CD14-positive monocyte (primary cell): ENCODE results near the gene SLC1A2. TPM values are rescaled to one million over a fixed set of nuclear protein-coding genes. Genes with fewer than 3 reads are reported as not detected.

ENCODE experiments used
- DNase-seq, 3 donors: peaks; one replicate each; pipeline ENCODE4 v3.0.0-alpha.2; 2011 to 2022
- H2AFZ ChIP-seq: 2 replicates; pipeline ENCODE4 v1.6.0; 2012; ENCODE audit warnings: mild to moderate bottlenecking, low read depth, low read length, inconsistent platforms; ENCODE audit not compliant: insufficient read depth, poor library complexity, severe bottlenecking
- H3K27ac ChIP-seq, 2 donors: 1 replicate in 1 of 2; 2 replicates in 1 of 2; pipeline ENCODE4 v1.5.1; 2012 to 2013; ENCODE audit warnings: low read length in 2 of 2, control low read depth in 1 of 2, inconsistent platforms in 1 of 2, low read depth in 1 of 2, mild to moderate bottlenecking in 1 of 2
- H3K27me3 ChIP-seq, 2 donors: one replicate each; pipeline versions ENCODE4 v1.6.0 to v1.6.1; 2011 to 2013; ENCODE audit warnings: low read length in 2 of 2; ENCODE audit not compliant: control insufficient read depth in 2 of 2, insufficient read depth in 2 of 2
- H3K36me3 ChIP-seq, 2 donors: replicated peaks in 1 of 2; 1 replicate in 1 of 2; 2 replicates in 1 of 2; pipeline versions ENCODE4 v1.5.1 to v1.6.1; 2012 to 2013; ENCODE audit warnings: low read length in 2 of 2, control low read depth in 1 of 2, inconsistent platforms in 1 of 2, mild to moderate bottlenecking in 1 of 2; ENCODE audit not compliant: insufficient read depth in 2 of 2, control insufficient read depth in 1 of 2
- H3K4me1 ChIP-seq, 2 donors: 1 replicate in 1 of 2; 2 replicates in 1 of 2; pipeline versions ENCODE4 v1.5.1 to v1.6.1; 2012 to 2013; ENCODE audit warnings: low read length in 2 of 2, control low read depth in 1 of 2, inconsistent platforms in 1 of 2, mild to moderate bottlenecking in 1 of 2, moderate library complexity in 1 of 2; ENCODE audit not compliant: insufficient read depth in 2 of 2, control insufficient read depth in 1 of 2
- H3K4me2 ChIP-seq: replicated peaks from 2 replicates; pipeline ENCODE3; 2012; ENCODE audit warnings: low read length, moderate library complexity, mild to moderate bottlenecking; ENCODE audit not compliant: poor library complexity, severe bottlenecking; ENCODE audit errors: extremely low read depth
- H3K4me3 ChIP-seq, 3 experiments: fragments of 200-600 bp in 1 of 3; sonication (generic) in 1 of 3; replicated peaks in 1 of 3; 1 replicate in 2 of 3; 2 replicates in 1 of 3; pipeline ENCODE4 v1.5.1; 2011 to 2013; ENCODE audit warnings: low read length in 3 of 3, mild to moderate bottlenecking in 3 of 3, control low read depth in 2 of 3, low read depth in 2 of 3, inconsistent platforms in 1 of 3, moderate library complexity in 1 of 3
- H3K79me2 ChIP-seq: 2 replicates; pipeline ENCODE4 v1.6.0; 2012; ENCODE audit warnings: mild to moderate bottlenecking, control low read depth, inconsistent platforms, low read length, moderate library complexity; ENCODE audit not compliant: insufficient read depth
- H3K9ac ChIP-seq: 2 replicates; pipeline ENCODE4 v1.6.0; 2017; ENCODE audit warnings: low read length, mild to moderate bottlenecking; ENCODE audit not compliant: insufficient read depth, poor library complexity, severe bottlenecking
- H3K9me3 ChIP-seq, 2 donors: replicated peaks in 1 of 2; 1 replicate in 1 of 2; 2 replicates in 1 of 2; pipeline versions ENCODE4 v1.5.1 to v1.6.1; 2012 to 2013; ENCODE audit warnings: low read length in 2 of 2, control low read depth in 1 of 2; ENCODE audit not compliant: control insufficient read depth in 1 of 2, insufficient read depth in 1 of 2
- H4K20me1 ChIP-seq: 2 replicates; pipeline ENCODE4 v1.6.0; 2012; ENCODE audit warnings: mild to moderate bottlenecking, low read length, control low read depth, moderate library complexity; ENCODE audit not compliant: insufficient read depth
- H3K27ac Mint-ChIP-seq, 7 donors: one replicate each; pipeline ENCODE4 v1.8.0; 2020; ENCODE audit warnings: mild to moderate bottlenecking in 7 of 7, mixed read lengths in 7 of 7, moderate library complexity in 6 of 7, inconsistent platforms in 2 of 7
- H3K27me3 Mint-ChIP-seq, 3 donors: one replicate each; pipeline ENCODE4 v1.8.0; 2021 to 2022; ENCODE audit warnings: low read depth in 3 of 3, mild to moderate bottlenecking in 3 of 3, mixed read lengths in 3 of 3, moderate library complexity in 3 of 3, inconsistent platforms in 1 of 3
- H3K36me3 Mint-ChIP-seq, 2 donors: one replicate each; pipeline ENCODE4 v1.8.0; 2020; ENCODE audit warnings: mixed read lengths in 2 of 2, inconsistent platforms in 1 of 2, mild to moderate bottlenecking in 1 of 2
- H3K4me1 Mint-ChIP-seq: one replicate; pipeline ENCODE4 v1.8.0; 2020; ENCODE audit warnings: mild to moderate bottlenecking, mixed read lengths
- H3K4me3 Mint-ChIP-seq, 2 donors: one replicate each; pipeline ENCODE4 v1.8.0; 2020; ENCODE audit warnings: mild to moderate bottlenecking in 2 of 2, mixed read lengths in 2 of 2, moderate library complexity in 1 of 2
- H3K9me3 Mint-ChIP-seq, 7 donors: one replicate each; pipeline ENCODE4 v1.8.0; 2020 to 2022; ENCODE audit warnings: mixed read lengths in 7 of 7, mild to moderate bottlenecking in 6 of 7, moderate library complexity in 6 of 7, inconsistent platforms in 2 of 7
- CTCF ChIP-seq: fragments of 200-600 bp; IDR thresholded peaks from one replicate; pipeline ENCODE4 v1.8.0; 2022; ENCODE audit warnings: antibody characterized with exemption, mild to moderate bottlenecking
- WGBS: methylation state at CpG from one replicate; pipeline ENCODE4 v1.1.5; 2013; ENCODE audit warnings: missing lambda C conversion rate; ENCODE audit not compliant: insufficient coverage; 5-methylcytosine and 5-hydroxymethylcytosine counted together
- intact Hi-C, 2 donors: fragments of 100-400 bp; cut with micrococcal nuclease; formaldehyde crosslinking; loops; one replicate each; pipeline versions ENCODE4 v1.15.0 to v1.15.1; 2023
- polyA plus RNA-seq, 3 donors: library from polyadenylated mRNA; depleted of rRNA in 1 of 3; unstranded in 2 of 3; stranded (reverse) in 1 of 3; fragments of 300-500 nt in 2 of 3; fragments of >200 nt in 1 of 3; fragmentation: Illumina TruSeq in 2 of 3; gene quantifications; 1 replicate in 2 of 3; 2 replicates in 1 of 3; pipeline ENCODE4 v1.2.3, GENCODE V29; 2012 to 2021

The SLC1A2 gene
- polyA plus RNA-seq, 3 donors = 0.07 TPM; not detected in 2

GRCh38 chr11:35256296-35256695 lies 163.1 kb downstream of the SLC1A2 start:
- no peak for DNase-seq
- Mint-ChIP-seq H3K4me3 (no peak overlapping the region), H3K4me1 (peaks cover 22% of the 10 kb centered on the region), H3K27ac (no peak overlapping the region), H3K27me3 (no peaks in the 10 kb centered on the region), H3K36me3 (no peaks in the 10 kb centered on the region), H3K9me3 (no peaks in the 10 kb centered on the region)
- no peaks in the 10 kb centered on the region for H3K9me3 ChIP-seq
- H3K4me2 ChIP-seq = no peak overlapping the region
- H3K27me3 ChIP-seq = no peaks in the 10 kb centered on the region
- H2AFZ ChIP-seq = no peak overlapping the region
- no peaks in the 10 kb centered on the region for H3K36me3 ChIP-seq
- no peak overlapping the region for H3K4me3 ChIP-seq
- H4K20me1 ChIP-seq = no peaks in the 10 kb centered on the region
- H3K4me1 ChIP-seq = peaks cover 14 to 16% of the 10 kb centered on the region in 2 donors
- intact Hi-C loops = no loop called here
- H3K9ac ChIP-seq = no peak overlapping the region
- H3K79me2 ChIP-seq = no peaks in the 10 kb centered on the region
- H3K27ac ChIP-seq = no peak overlapping the region
- no peak for TF ChIP-seq CTCF

- H3K27ac Mint-ChIP-seq = no peak overlapping the region
- no peak for TF ChIP-seq CTCF
- no peak overlapping the region for H3K4me3 Mint-ChIP-seq
- no peak overlapping the region for H2AFZ ChIP-seq
- no peaks in the 10 kb centered on the region for H3K27me3 Mint-ChIP-seq
- no peak overlapping the region for H3K9ac ChIP-seq
- no peak overlapping the region for H3K27ac ChIP-seq
- H3K9me3 ChIP-seq = no peaks in the 10 kb centered on the region
- no peaks in the 10 kb centered on the region for H3K36me3 Mint-ChIP-seq
- no peak overlapping the region for H3K4me3 ChIP-seq
- H3K27me3 ChIP-seq = no peaks in the 10 kb centered on the region
- no CpG with 5 or more reads among the region's 2 CpGs for WGBS
- H3K9me3 Mint-ChIP-seq = no peaks in the 10 kb centered on the region
- intact Hi-C loops = no loop called here
- no peaks in the 10 kb centered on the region for H3K36me3 ChIP-seq
- no peaks in the 10 kb centered on the region for H4K20me1 ChIP-seq
- H3K4me1 Mint-ChIP-seq = peaks cover 27% of the 10 kb centered on the region
- no peak overlapping the region for H3K4me2 ChIP-seq
- DNase-seq = no peak
- peaks cover 20% of the 10 kb centered on the region in 2 donors for H3K4me1 ChIP-seq
- H3K79me2 ChIP-seq = no peaks in the 10 kb centered on the region
Observed at GRCh38 chr11:35255514-35255913, 163.8 kb downstream of the SLC1A2 start.
